HG02798 (cell line): Measurements from ENCODE around the gene RNF13.
"Not testable (repeated sequence)": the region's sequence is repeated elsewhere in the genome, so short reads cannot be mapped to it uniquely, and the experiment has no call there.

Experiments used
- ATAC-seq: cut with Tn5 transposase; IDR thresholded peaks from one replicate; pipeline ENCODE4 v1.9.1; 2021; ENCODE audit warnings: mild to moderate bottlenecking; ENCODE audit not compliant: unreplicated experiment, poor library complexity

Gene RNF13

DNA sequence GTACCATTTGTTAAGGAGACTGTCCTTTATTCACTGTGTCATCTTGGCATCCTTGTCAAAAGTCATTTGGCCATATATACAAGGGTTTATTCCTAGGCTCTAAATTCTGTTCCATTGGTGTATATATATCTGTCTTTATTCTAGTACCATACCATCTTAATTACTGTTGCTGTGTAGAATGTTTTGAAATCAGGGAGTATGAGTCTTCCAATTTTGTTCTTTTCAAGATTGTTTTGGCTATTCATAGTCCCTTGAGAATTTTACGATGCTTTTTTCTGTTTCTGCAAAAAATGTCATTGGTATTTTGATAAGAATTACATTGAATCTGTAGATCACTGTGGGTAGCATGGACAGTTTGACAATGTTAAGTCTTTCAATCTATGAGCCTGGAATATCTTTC is 128.9 kb downstream of the RNF13 start:
- ATAC-seq = no peak

DNA sequence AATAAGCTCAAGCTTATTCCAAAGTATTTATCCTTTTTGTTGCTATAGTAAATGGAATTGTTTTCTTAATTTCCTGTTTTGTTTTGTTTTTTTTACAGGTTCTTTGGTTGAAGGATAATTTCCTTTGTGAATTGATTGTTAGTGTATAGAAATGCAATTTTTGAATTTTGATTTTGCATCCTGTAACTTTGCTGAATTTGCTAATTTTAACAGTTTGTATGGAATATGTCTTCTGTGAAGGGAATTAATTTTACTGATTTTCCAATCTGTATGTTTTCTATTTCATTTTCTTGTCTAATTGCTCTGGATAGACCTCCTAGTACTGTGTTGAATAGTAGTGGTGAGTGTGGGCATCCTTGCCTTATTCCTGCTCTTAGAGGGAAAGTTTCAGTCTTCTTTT is 129.4 kb downstream of the RNF13 start:
- ATAC-seq = no peak

DNA sequence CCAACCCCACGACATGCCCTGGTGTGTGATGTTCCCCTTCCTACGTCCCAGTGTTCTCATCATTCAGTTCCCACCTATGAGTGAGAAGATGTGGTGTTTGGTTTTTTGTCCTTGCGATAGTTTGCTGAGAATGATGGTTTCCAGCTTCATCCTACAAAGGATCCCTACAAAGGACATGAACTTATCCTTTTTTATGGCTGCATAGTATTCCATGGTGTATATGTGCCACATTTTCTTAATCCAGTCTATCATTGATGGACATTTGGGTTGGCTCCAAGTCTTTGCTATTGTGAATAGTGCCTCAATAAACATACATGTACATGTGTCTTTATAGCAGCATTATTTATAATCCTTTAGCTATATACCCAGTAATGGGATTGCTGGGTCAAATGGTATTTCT is 131.0 kb downstream of the RNF13 start:
- not testable (repeated sequence) for ATAC-seq

DNA sequence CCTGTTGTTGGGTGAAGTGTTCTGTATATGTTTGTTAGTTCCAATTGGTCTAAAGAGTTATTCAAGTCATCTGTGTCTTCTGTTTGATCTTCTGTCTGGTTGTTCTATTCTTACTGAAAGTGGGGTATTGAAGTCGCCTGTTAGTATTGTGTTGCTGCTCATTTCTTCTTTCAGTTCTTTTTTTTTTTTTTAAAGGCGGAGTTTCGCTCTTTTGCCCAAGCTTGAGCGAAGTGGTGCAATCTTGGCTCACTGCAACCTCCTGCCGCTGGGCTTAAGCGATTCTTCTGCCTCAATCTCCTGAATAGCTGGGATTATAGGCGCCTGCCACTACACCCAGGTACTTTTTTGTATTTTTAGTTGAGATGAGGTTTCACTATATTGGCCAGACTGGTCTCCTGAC is 134.2 kb downstream of the RNF13 start:
- no peak for ATAC-seq

DNA sequence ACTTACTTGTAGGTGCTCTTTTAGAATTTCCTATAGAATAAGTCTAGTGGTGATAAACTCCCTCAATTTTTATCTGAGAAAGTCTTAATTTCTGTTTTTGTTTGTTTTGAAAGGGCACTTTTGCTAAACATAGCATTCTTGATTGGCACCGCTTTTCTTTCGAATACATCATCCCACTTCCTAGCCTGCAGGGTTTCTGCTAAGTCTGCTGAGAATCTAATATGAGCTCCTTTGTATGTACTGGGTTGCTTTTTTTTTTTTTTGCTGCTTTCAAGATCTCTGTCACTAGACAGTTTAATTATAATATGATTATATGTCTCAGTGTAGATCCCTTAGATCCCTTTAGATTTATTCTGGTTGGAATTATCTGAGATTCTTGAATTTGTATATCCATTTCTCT is 136.2 kb downstream of the RNF13 start:
- no peak for ATAC-seq

DNA sequence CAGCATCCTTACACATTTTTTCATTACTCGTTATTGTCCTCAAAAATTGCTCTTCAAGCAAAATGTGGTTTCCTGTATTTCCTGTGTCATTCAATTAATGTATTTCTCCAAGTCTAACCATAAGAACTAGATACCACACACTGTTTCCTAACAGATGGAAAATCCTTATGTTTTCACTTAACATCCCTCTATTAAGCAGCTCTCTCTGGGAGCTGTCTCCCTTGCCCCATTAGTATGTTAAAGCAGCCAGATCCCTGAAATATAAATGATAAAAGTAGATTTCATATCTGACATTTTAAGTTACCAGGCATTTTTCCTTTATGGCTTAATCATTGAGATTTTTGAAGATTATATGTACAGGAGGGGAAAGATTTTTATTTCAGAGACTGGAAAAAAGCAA is 141.8 kb downstream of the RNF13 start:
- ATAC-seq = no peak

DNA sequence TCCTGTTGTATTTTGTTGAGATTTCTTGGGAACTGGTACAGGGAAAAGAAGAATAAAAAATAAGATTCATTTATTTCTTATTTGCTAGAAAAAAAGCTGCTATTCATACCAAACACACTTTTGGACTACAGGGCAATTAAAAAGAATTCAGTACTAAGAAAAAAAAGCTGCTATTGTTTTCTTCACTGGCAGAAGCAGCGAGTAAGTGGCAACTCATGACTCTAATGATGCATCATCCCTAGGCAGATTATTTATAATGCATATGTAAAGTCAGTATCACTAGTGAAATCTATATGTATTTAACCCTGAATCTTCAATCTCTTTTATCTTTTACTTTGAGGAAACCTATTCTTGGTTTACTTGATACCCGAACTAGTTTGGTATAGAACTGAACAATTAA is 142.4 kb downstream of the RNF13 start:
- ATAC-seq = no peak

DNA sequence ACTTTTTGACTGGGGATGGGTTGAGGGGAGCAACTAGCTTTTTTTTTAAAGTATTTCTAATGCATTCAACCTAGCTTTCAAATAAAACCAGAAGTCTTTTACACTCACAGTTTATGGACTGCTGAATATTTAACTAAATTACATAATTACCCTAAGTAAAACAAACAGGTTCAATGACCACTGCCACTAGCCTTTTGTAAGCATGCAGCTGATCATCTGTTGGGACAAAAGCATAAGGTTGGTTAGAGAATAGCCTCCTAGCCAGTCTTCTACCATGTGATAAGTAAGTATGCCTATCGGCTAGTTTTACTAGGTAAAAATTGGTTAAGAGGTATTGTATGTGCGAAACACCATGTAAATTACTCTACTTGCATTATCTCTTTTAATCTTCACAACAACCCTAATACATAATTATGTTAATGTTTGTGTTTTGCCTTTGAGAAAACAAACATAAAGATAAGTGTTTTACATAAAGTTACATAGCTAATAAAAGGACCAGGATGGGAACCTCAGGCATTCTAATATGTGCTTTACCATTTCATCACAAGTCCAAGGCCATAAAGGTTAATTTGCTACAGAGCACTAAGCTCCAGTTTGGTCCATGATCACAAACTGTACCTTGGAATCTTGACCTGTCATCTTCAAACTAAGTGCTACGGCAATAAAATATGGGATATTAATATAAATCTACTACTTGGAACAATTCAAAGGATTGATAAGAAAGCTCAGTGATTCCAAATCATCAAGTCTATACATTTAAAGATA is 144.5 kb downstream of the RNF13 start:
- ATAC-seq = no peak

DNA sequence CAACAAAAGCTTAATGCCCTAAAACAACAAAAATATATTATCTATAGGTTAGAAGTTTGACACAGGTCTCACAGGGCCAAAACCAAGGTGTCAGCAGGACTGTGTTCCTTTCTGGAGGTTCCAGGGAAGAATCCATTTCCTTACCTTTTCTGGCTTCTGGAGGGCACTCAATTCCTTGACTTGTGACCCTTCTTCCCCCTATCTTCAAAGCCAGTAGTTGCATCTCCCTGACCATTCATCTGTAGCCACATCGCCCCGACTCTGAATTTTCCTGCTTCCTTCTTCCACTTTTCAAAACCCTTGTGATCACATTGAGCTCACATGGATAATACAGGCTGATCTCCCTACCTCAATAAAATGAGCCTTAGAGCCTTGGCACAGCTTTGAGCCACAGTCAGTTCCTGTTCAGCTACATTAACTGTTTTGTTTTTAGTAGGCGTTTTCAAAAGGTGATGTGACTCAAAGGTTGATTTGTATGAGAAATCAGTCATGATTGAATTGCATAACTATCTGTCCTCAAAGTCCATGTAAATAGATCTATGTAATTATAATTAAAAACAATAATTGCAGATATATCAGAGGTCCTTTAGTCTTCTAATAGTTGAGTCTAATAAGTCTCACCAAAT is 145.3 kb downstream of the RNF13 start:
- ATAC-seq = no peak

DNA sequence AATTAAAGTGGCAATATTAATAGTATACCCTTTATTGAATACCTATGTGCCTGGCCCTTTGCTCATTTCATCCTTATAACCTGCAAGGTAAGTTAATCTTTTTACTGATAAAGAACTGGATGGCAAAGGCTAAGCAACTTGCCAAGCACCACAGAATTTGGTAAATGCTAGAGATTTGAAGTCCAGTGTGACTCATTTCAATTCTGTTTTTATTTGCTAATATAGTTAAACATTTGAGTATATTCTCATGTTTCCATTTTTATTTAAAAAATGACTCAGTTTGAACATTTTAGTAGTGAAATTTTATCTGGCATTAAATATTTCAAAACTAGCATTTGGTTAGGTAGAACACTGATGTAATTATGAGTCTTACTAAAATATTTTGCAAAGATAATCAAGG is 146.4 kb downstream of the RNF13 start:
- no peak for ATAC-seq

DNA sequence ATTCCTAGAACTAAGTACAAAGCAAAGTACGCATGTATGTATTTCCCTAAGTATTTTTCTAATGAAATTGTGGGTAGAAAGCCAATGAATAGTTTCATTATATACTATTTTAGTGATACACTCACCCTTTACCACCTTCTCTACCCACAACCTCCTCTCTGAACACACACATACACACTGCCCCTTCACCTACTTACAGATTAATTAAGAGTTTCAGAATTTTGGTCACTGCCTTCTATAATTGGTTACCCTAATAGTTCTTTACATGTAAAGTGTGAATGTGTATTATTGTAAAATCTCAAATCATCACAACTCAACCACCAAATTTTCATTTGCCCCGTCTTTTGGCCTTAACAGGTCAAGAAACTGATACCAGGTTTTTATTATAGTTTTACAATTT is 150.5 kb downstream of the RNF13 start:
- no peak for ATAC-seq

DNA sequence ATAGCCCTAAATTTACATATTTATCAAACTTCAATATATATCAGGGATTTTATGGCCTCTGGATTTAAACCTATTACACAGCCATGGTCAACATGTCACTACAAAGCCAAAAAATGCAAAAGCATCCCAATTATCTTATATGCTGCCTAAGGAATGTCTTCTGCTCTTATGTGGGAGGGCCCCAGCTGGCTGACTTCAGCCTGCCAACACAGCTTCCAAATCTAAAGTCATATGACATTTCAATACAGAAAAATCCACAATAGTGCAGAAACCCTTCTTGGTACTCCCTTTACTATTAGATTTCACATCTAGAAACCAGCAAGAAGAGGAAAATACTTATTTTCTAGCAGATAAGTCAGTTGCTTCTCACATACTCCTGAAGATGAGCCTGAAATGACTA is 151.3 kb downstream of the RNF13 start:
- no peak for ATAC-seq

DNA sequence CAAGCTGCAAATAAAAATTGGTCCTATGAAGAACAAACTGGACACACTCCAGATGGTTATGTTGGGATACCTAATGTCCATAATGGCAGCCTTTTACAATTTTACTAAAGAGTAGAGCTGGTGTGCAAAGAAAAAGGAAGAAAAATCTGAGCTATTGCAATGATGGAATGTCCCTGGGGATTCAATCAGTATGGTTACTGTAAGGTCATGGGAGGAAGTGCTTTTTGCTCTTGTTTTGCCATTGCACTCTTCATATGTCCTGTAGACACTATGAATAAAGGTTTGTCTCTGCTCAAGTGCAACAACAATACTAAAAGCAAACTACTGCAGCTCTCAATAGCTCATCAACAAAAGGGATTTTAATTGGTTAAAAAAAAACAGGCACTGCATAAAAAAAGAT is 152.3 kb downstream of the RNF13 start:
- ATAC-seq = no peak

DNA sequence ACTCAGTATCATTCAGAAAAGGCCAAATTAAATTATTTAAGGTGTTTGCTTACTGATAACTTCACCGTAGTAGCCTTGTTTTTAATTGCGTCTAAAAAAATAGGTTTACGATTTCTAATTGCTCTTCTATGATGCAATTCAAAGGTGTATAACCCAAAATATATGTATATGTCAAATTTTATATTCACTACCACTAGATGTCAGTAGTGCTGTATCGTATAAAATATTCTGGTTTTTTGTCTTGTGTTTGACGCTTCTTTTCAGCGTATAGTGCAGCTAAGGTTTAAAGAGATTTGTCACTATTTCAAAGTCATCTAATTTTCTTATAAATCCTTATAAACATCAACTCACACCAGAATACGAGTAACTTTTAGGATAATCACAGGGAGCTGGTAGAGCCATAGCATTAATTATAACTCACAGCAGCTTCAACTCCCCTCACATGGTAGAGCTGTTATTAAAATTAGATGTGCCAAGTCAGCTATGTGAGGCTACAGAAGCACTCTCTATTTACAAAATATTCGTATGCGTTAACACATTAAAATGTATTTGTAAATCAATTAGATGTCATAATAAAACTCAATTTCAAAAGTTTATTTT is 154.2 kb downstream of the RNF13 start:
- ATAC-seq = no peak

DNA sequence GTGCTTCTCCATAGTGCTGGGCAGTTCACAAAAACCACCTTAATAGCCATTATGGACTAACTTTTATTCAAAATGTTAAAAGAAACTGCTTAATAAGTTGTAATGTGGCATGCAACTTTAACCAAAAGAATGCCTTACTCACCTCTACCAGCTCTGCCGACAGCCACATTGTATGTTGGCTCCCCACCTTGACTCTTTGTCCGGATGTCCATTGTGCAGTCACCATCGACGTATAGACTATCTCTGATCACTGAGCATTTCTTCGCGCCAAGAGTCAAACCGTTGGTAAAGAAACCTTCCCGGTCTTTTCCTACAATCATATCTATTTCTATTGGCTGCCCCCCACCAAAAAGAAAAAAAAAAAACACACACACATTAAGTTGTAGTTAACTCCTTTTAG is 155.2 kb downstream of the RNF13 start:
- no peak for ATAC-seq

DNA sequence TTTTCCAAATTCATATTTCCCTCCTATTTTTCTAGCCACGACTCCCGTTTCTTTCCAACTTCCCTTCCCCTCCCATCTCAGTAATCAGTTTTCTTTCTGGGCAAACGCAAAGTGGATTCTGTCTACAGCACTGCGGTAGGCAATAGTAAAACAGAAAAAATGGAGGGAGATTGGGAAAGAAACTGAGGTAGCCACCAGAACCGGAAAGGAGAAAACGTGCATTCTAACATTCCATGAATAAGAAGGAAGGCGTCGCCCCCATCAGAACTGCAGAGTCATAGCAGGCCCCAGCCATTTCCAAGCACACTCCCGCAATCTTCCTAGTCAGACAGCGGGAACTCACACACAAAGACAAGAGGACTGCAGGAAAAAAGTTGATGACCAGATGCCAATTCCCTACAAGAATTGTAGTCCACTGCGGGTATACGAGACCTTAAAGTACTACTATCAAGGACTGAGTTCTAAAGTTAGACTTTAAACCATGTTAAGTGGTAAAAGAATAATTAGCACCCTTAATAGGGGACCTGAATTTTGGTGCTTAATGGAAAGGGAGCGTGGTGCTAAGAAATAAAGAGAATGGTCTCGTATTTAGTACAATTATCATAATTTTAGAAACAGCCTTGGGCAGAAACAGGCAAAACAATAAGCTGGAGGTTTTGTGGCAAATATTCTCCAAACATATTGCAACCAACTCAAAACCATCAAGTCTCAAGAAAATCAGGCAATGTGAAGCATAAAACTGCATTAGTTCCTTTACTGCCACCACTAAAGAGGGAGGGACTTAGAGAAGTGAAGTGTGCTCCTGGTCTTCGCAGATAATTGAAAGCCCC is 156.3 kb downstream of the RNF13 start:
- peak; percentile 6 for ATAC-seq

DNA sequence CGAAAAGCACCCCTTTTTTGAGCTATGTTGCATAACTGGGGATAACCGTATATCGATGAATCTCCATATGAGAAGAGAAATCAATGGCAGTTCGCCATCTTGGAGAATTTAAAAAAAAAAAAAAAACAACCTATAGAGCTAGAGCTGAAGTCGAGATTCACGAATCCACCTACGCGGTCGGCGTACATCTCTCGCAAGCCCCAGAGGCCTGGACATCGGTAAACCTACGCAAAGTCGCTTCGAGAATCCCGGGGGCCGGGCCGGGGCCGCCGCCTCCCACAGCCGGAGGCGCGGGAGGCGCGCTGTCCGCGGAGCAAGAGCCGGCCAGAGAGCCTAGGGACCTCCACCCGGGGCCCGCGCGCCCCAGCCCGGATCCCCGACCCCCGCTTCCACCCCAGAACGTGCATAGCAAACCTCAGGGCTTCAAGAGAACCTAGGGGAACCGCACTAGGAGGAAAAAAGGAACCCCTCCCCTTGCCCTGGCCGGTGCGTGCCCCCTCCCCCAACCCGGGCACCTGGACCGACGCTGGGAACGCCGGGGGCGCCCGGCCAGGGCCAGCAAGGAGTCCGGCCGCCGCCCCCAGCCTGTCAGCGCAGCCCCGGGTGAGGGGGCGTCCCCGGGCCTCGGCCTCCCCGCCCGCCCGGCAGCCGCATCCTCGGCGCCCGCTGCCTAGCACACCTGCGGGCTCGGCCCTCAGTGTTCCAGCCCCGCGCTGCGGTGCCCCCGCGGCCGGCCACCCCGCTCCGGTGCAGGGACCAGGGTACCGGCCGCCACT is 157.1 kb downstream of the RNF13 start:
- ATAC-seq = peak; percentile 74

DNA sequence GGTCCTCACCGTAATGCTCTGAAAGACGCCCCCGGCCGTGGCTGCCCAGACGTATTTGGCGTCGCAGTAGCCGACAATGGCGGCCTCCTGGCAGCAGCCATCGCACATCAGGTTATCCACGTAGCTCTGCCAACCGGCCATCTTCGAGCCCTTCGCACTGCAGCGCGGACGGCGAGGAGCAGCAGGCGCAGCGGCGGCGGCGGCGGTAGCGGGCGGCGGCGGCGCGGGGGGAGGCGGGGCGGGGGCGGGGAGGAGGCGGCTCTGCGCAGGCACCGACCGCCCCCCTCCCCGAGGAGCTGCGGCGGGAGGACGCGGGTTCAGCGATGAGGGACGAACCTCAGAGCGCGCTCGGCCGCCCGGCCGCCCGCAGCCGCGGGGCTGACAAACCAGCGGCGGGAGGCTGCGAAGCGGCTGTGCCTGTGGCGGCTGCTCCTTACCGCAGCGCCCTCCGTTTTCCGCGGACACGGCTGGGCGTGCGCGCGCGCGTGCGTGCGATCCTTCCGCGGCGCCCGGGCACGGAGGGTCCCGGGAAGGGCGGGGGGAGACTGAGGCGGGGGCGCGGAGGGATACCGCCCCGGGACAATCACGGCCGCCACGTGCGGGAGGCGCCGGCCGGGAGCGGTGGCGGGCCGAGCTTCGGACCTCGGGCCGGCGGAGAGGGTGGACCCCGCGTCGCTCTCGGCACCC is 157.8 kb downstream of the RNF13 start, which contains the start of gene PFN2:
PFN2 (minus strand) TSS at position 180 of the 687 bp plus-strand sequence; CDS start at position 141, 39 bp downstream.
- peak; percentile 59 for ATAC-seq

DNA sequence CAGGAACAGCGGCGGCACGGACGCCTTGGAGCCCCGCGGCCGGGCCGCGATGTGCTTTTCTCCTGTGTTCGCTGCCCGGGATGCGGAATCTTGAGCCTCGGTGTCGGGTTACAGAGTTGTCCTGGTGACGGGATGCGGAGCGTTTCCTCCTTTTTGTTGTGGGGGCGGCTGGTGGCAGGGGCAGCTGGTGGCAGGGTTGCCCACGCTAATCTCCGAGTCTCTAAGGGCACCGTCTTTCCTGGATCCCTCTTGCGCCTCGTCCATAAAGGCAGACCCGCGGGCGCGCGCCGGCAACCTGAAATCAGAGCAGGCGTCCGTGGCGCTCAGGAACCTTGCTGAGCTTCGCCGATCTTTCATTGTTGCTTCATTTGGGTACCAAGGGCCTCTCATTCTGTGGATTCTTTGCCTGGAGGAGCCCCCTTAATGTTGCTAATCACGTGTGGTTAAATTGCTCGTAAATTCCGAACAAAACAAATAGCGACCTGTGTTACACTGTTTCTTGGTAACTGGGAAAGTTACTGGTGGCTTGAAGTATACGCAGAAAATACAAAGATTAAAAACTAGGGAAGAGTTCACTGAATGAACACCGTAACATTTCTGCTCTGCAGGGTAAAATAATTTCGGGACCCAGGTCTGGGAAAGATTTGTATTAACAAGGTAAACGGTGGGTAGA is 158.5 kb downstream of the RNF13 start:
- ATAC-seq = no peak
